Loucy (cell line): ENCODE measurements around the gene ZNF548.

Experiments
- H2AFZ ChIP-seq: fragments of 200-600 bp; sonication (generic); 2 replicates; pipeline ENCODE4 v1.6.0; 2016; ENCODE audit warnings: antibody characterized with exemption, mild to moderate bottlenecking, low read length, moderate library complexity
- H3F3A ChIP-seq: fragments of 200-600 bp; 2 replicates; pipeline ENCODE4 v1.6.0; 2016; ENCODE audit warnings: antibody characterized with exemption, low read depth, mild to moderate bottlenecking
- H3K27me3 ChIP-seq: fragments of 200-600 bp; sonication (generic); 2 replicates; pipeline ENCODE4 v1.6.1; 2014; ENCODE audit warnings: low read length, mild to moderate bottlenecking; ENCODE audit not compliant: insufficient read depth, poor library complexity, severe bottlenecking
- H3K36me3 ChIP-seq: fragments of 200-600 bp; sonication (generic); 2 replicates; pipeline ENCODE4 v1.6.1; 2016; ENCODE audit warnings: low read length; ENCODE audit not compliant: insufficient read depth
- H3K4me1 ChIP-seq: fragments of 200-600 bp; sonication (generic); 2 replicates; pipeline ENCODE4 v1.5.1; 2014; ENCODE audit warnings: low read length, mild to moderate bottlenecking; ENCODE audit not compliant: insufficient read depth, poor library complexity, severe bottlenecking
- H3K4me2 ChIP-seq: fragments of 200-600 bp; sonication (generic); 2 replicates; pipeline ENCODE4 v1.6.0; 2014; ENCODE audit warnings: antibody characterized with exemption, low read length, low read depth, mild to moderate bottlenecking; ENCODE audit not compliant: poor library complexity, severe bottlenecking
- H3K4me3 ChIP-seq: fragments of 200-600 bp; sonication (generic); 2 replicates; pipeline ENCODE4 v1.5.1; 2014; ENCODE audit warnings: low read length, mild to moderate bottlenecking, mixed read lengths; ENCODE audit not compliant: poor library complexity, severe bottlenecking
- H3K79me2 ChIP-seq: fragments of 200-600 bp; sonication (generic); 2 replicates; pipeline ENCODE4 v1.6.1; 2014; ENCODE audit warnings: low read length; ENCODE audit not compliant: insufficient read depth
- H3K9ac ChIP-seq: fragments of 200-600 bp; sonication (generic); 2 replicates; pipeline ENCODE4 v1.6.0; 2014; ENCODE audit warnings: mild to moderate bottlenecking, low read depth, low read length, moderate library complexity; ENCODE audit not compliant: poor library complexity, severe bottlenecking
- H3K9me2 ChIP-seq: fragments of 200-600 bp; sonication (generic); replicated peaks from 2 replicates; pipeline ENCODE4 v1.6.1; 2016; ENCODE audit warnings: low read depth, low read length, mixed read lengths
- H3K9me3 ChIP-seq: fragments of 200-600 bp; sonication (generic); 2 replicates; pipeline ENCODE4 v1.6.1; 2014; ENCODE audit warnings: mild to moderate bottlenecking, antibody characterized with exemption, low read length, low read depth; ENCODE audit not compliant: insufficient read depth
- H4K20me1 ChIP-seq: fragments of 200-600 bp; sonication (generic); 2 replicates; pipeline ENCODE4 v1.6.0; 2014; ENCODE audit warnings: antibody characterized with exemption, low read length, mild to moderate bottlenecking; ENCODE audit not compliant: insufficient read depth, poor library complexity, severe bottlenecking
- CTCF ChIP-seq: fragments of 200-600 bp; sonication (generic); conservative IDR thresholded peaks from 2 replicates; pipeline ENCODE4 v1.5.1; 2014; ENCODE audit warnings: mild to moderate bottlenecking, antibody characterized with exemption, low read length
- EZH2phosphoT487 ChIP-seq: fragments of 200-600 bp; IDR thresholded peaks from 2 replicates; pipeline ENCODE4 v1.6.1; 2018; ENCODE audit warnings: antibody characterized with exemption, mild to moderate bottlenecking, moderate library complexity, borderline replicate concordance

Gene ZNF548

GRCh38 chr19:57389730-57390598 lies at the start of gene ZNF548:
TSS of gene ZNF548 (plus strand) at chr19:57389854. CDS start at chr19:57390100, 246 bp downstream.
- Histone ChIP-seq H3K9me2 (no peaks in the 10 kb centered on the region), H3F3A (no peaks in the 10 kb centered on the region), H3K9me3 (no peaks in the 10 kb centered on the region), H3K9ac (peak within 1 kb of the TSS; percentile 88), H3K79me2 (peaks cover 49% of the 10 kb centered on the region), H3K27me3 (no peaks in the 10 kb centered on the region), H3K4me2 (peak within 1 kb of the TSS; percentile 98), H3K4me3 (peak within 1 kb of the TSS; percentile 80), H3K4me1 (peaks cover 33% of the 10 kb centered on the region), H3K36me3 (no peaks in the 10 kb centered on the region; the same call in 1 of the 2 replicates), H4K20me1 (peaks cover 23% of the 10 kb centered on the region), H2AFZ (peak within 1 kb of the TSS; percentile 100)
- TF ChIP-seq CTCF (peak; percentile 19; the same call in 1 of the 2 replicates), EZH2phosphoT487 (no peak)

GRCh38 chr19:57342582-57342981 lies 47.1 kb upstream of the ZNF548 start:
- Histone ChIP-seq H3F3A (no peaks in the 10 kb centered on the region), H3K9ac (no peak overlapping the region), H3K4me2 (no peak overlapping the region), H3K4me3 (no peak overlapping the region), H3K9me2 (no peaks in the 10 kb centered on the region), H2AFZ (no peak overlapping the region), H3K27me3 (no peaks in the 10 kb centered on the region), H3K79me2 (no peaks in the 10 kb centered on the region), H3K4me1 (no peaks in the 10 kb centered on the region), H3K9me3 (no peaks in the 10 kb centered on the region), H4K20me1 (no peaks in the 10 kb centered on the region), H3K36me3 (no peaks in the 10 kb centered on the region)
- TF ChIP-seq CTCF (no peak), EZH2phosphoT487 (no peak)

GRCh38 chr19:57348136-57348535 lies 41.5 kb upstream of the ZNF548 start:
- H3K9me2 ChIP-seq, result no peaks in the 10 kb centered on the region; the same call in 1 of the 2 replicates
- H3K9me3 ChIP-seq, result no peaks in the 10 kb centered on the region
- H3K9ac ChIP-seq, result no peak overlapping the region
- H3K4me3 ChIP-seq, result no peak overlapping the region
- H3K27me3 ChIP-seq, result no peaks in the 10 kb centered on the region
- H4K20me1 ChIP-seq, result peaks cover 5% of the 10 kb centered on the region
- peaks cover 21% of the 10 kb centered on the region for H3K79me2 ChIP-seq
- no peak overlapping the region for H2AFZ ChIP-seq
- H3F3A ChIP-seq, result no peaks in the 10 kb centered on the region
- peaks cover 12% of the 10 kb centered on the region for H3K4me1 ChIP-seq
- no peaks in the 10 kb centered on the region for H3K36me3 ChIP-seq
- no peak overlapping the region for H3K4me2 ChIP-seq
- TF ChIP-seq CTCF, result no peak
- TF ChIP-seq EZH2phosphoT487, result no peak
